Keratinocyte (primary cell): Measurements from ENCODE around the gene BEST3. TPM values are rescaled to one million over a fixed set of nuclear protein-coding genes. Genes with fewer than 3 reads are reported as not detected.
"Not testable (repeated sequence)": the region's sequence is repeated elsewhere in the genome, so short reads cannot be mapped to it uniquely, and the experiment has no call there.

ENCODE experiments used
- DNase-seq: peaks from one replicate; pipeline ENCODE4 v3.0.0-alpha.2; 2011; ENCODE audit warnings: low read depth, missing footprints, low spot score
- FAIRE-seq: peaks from 2 replicates; lab custom pipeline; 2011; peaks lifted over from hg19 to GRCh38; lab: Jason Lieb, UNC
- H2AFZ ChIP-seq: 2 replicates; pipeline ENCODE4 v1.6.0; 2012; ENCODE audit warnings: low read length, control low read depth, inconsistent platforms; ENCODE audit not compliant: control insufficient read depth
- H3K27ac ChIP-seq: 2 replicates; pipeline ENCODE4 v1.5.1; 2011; ENCODE audit warnings: low read length; ENCODE audit not compliant: control insufficient read depth, insufficient read depth
- H3K27me3 ChIP-seq: 3 replicates; pipeline ENCODE4 v1.6.0; 2011; ENCODE audit warnings: low read length; ENCODE audit not compliant: control insufficient read depth, insufficient read depth; ENCODE audit errors: extremely low read depth
- H3K36me3 ChIP-seq, 2 experiments: 2 replicates in 1 of 2; 3 replicates in 1 of 2; pipeline ENCODE4 v1.5.1; 2011; ENCODE audit warnings: low read length in 2 of 2, mild to moderate bottlenecking in 1 of 2; ENCODE audit not compliant: control insufficient read depth in 2 of 2, insufficient read depth in 2 of 2; ENCODE audit errors: extremely low read depth in 1 of 2
- H3K4me1 ChIP-seq: 3 replicates; pipeline ENCODE4 v1.5.1; 2011; ENCODE audit warnings: low read length; ENCODE audit not compliant: control insufficient read depth, insufficient read depth; ENCODE audit errors: extremely low read depth
- H3K4me2 ChIP-seq: 3 replicates; pipeline ENCODE4 v1.6.0; 2011; ENCODE audit warnings: low read depth, low read length; ENCODE audit not compliant: control insufficient read depth, insufficient read depth; ENCODE audit errors: extremely low read depth
- H3K4me3 ChIP-seq, 3 experiments: fragments of 200-600 bp in 1 of 3; sonication (generic) in 1 of 3; 2 replicates in 2 of 3; 3 replicates in 1 of 3; pipeline ENCODE4 v1.5.1; 2011 to 2016; ENCODE audit warnings: low read length in 3 of 3, mild to moderate bottlenecking in 3 of 3, control low read depth in 2 of 3, inconsistent platforms in 1 of 3, low read depth in 1 of 3, mixed read lengths in 1 of 3, mixed run types in 1 of 3, moderate library complexity in 1 of 3; ENCODE audit not compliant: control insufficient read depth in 2 of 3, insufficient read depth in 2 of 3; ENCODE audit errors: extremely low read depth in 1 of 3
- H3K79me2 ChIP-seq: 2 replicates; pipeline ENCODE4 v1.6.0; 2012; ENCODE audit warnings: low read length; ENCODE audit not compliant: control insufficient read depth, insufficient read depth
- H3K9ac ChIP-seq: 3 replicates; pipeline ENCODE4 v1.6.0; 2011; ENCODE audit warnings: low read length; ENCODE audit not compliant: control insufficient read depth, insufficient read depth; ENCODE audit errors: extremely low read depth
- H3K9me1 ChIP-seq: 3 replicates; pipeline ENCODE4 v1.6.0; 2011; ENCODE audit warnings: low read length; ENCODE audit not compliant: control insufficient read depth, insufficient read depth; ENCODE audit errors: extremely low read depth
- H3K9me3 ChIP-seq: 2 replicates; pipeline ENCODE4 v1.5.1; 2012; ENCODE audit warnings: low read depth, low read length; ENCODE audit not compliant: control insufficient read depth
- H4K20me1 ChIP-seq: 3 replicates; pipeline ENCODE4 v1.6.0; 2011; ENCODE audit warnings: low read length; ENCODE audit not compliant: control insufficient read depth, insufficient read depth; ENCODE audit errors: extremely low read depth
- EZH2 ChIP-seq: IDR thresholded peaks from one replicate; pipeline ENCODE4 v1.6.1; 2012; ENCODE audit warnings: inconsistent platforms, mild to moderate bottlenecking, low read length, moderate library complexity
- dilution Hi-C: fragments of 300-500 bp; cut with MboI; formaldehyde crosslinking; loops from one replicate; pipeline ENCODE4 v1.7.0; 2020; ENCODE audit warnings: low sequenced_read_pairs; ENCODE audit not compliant: extremely low pct_ligation_motif_present
- polyA plus RNA-seq, 5 experiments: library from polyadenylated mRNA; depleted of rRNA in 3 of 5; stranded (reverse) in 3 of 5; stranded (forward) in 1 of 5; unstranded in 1 of 5; fragments of >200 nt; gene quantifications; 1 replicate in 1 of 5; 2 replicates in 3 of 5; 3 replicates in 1 of 5; pipeline versions ENCODE4 v1.2.1 to v1.2.3, GENCODE V29; 2011 to 2012; ENCODE audit warnings: missing spikeins in 2 of 5, low read depth in 1 of 5, low replicate concordance in 1 of 5
- TF ChIP-seq, protein P1 (sequence below), 3 experiments: IDR thresholded peaks in 1 of 3; conservative IDR thresholded peaks in 1 of 3; optimal IDR thresholded peaks in 1 of 3; 2 replicates in 2 of 3; 3 replicates in 1 of 3; pipeline versions ENCODE3 to v1.5.1; 2011; ENCODE audit warnings: low read length in 3 of 3, mild to moderate bottlenecking in 3 of 3, moderate library complexity in 2 of 3, control low read depth in 1 of 3, inconsistent platforms in 1 of 3; ENCODE audit not compliant: insufficient read depth in 2 of 3; ENCODE audit errors: extremely low read depth in 1 of 3

Gene BEST3
- polyA plus RNA-seq, 1 donor (not counting 4 experiments of a cell fraction or from before 2014, with no cell fraction given), result 0.07 TPM

GRCh38 chr12:69610126-69610525 lies 89.0 kb downstream of the BEST3 start:
- Histone ChIP-seq H3K36me3 (no peaks in the 10 kb centered on the region), H3K9me1 (no peaks in the 10 kb centered on the region), H3K27me3 (no peaks in the 10 kb centered on the region), H3K9me3 (no peaks in the 10 kb centered on the region), H3K79me2 (no peaks in the 10 kb centered on the region), H4K20me1 (no peaks in the 10 kb centered on the region), H3K27ac (no peak overlapping the region), H3K4me1 (no peaks in the 10 kb centered on the region), H3K9ac (no peak overlapping the region), H3K4me3 (no peak overlapping the region), H3K4me2 (no peak overlapping the region), H2AFZ (no peak overlapping the region)
- TF ChIP-seq, protein P1, sequence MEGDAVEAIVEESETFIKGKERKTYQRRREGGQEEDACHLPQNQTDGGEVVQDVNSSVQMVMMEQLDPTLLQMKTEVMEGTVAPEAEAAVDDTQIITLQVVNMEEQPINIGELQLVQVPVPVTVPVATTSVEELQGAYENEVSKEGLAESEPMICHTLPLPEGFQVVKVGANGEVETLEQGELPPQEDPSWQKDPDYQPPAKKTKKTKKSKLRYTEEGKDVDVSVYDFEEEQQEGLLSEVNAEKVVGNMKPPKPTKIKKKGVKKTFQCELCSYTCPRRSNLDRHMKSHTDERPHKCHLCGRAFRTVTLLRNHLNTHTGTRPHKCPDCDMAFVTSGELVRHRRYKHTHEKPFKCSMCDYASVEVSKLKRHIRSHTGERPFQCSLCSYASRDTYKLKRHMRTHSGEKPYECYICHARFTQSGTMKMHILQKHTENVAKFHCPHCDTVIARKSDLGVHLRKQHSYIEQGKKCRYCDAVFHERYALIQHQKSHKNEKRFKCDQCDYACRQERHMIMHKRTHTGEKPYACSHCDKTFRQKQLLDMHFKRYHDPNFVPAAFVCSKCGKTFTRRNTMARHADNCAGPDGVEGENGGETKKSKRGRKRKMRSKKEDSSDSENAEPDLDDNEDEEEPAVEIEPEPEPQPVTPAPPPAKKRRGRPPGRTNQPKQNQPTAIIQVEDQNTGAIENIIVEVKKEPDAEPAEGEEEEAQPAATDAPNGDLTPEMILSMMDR (optimal IDR thresholded peaks at IDR 0.05 in 1 of 3, IDR thresholded peaks at IDR 0.05 in 1 of 3, conservative IDR thresholded peaks at IDR 0.05 in 1 of 3; ENCODE audit: extremely low read depth in 1 of 3, insufficient read depth in 2 of 3, low read length in 3 of 3), result no peak
- no peak for DNase-seq
- dilution Hi-C loops, result no loop called here
- FAIRE-seq, result no peak

DNA sequence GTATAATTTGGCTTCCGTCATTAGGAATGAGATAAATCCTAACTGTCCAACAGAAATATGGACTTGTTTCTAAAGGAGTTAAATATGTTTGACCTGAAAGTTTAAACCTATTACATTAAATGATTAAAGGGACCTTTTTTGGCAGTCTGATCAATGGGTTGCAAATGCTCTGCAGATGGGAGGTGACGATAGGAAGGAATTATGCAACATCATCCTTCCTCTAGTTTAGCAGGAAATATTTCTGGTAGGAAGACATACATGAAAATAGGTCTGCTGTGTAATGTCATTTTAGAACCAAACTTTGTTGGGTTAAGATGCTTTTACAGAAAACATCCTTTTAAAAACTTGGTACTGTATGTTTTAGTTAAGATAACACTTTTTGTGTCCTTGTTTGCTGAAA lies 91.0 kb downstream of the BEST3 start:
- no peaks in the 10 kb centered on the region for H3K9me1 ChIP-seq
- FAIRE-seq (no peak), DNase-seq (no peak)
- no peak overlapping the region for H3K27ac ChIP-seq
- no peaks in the 10 kb centered on the region for H3K36me3 ChIP-seq
- no peak overlapping the region for H3K9ac ChIP-seq
- dilution Hi-C loops, result no loop called here
- no peaks in the 10 kb centered on the region for H3K4me1 ChIP-seq
- H3K9me3 ChIP-seq, result no peaks in the 10 kb centered on the region
- no peak overlapping the region for H3K4me3 ChIP-seq
- no peak overlapping the region for H3K4me2 ChIP-seq
- H4K20me1 ChIP-seq, result no peaks in the 10 kb centered on the region
- TF ChIP-seq, protein P1 (optimal IDR thresholded peaks at IDR 0.05 in 1 of 3, IDR thresholded peaks at IDR 0.05 in 1 of 3, conservative IDR thresholded peaks at IDR 0.05 in 1 of 3; ENCODE audit: extremely low read depth in 1 of 3, insufficient read depth in 2 of 3, low read length in 3 of 3), result no peak
- TF ChIP-seq EZH2, result no peak
- no peaks in the 10 kb centered on the region for H3K27me3 ChIP-seq
- H3K79me2 ChIP-seq, result no peaks in the 10 kb centered on the region
- H2AFZ ChIP-seq, result no peak overlapping the region

- H4K20me1 ChIP-seq, H3K9me1 ChIP-seq, dilution Hi-C loops, H3K27ac ChIP-seq, FAIRE-seq, H3K27me3 ChIP-seq, H3K79me2 ChIP-seq, H3K9ac ChIP-seq, H2AFZ ChIP-seq, H3K4me2 ChIP-seq, H3K4me1 ChIP-seq, DNase-seq, H3K4me3 ChIP-seq, H3K9me3 ChIP-seq: not testable (repeated sequence)
- H3K36me3 ChIP-seq, result peaks cover 7 to 17% of the 10 kb centered on the region in 2 experiments
Observed at GRCh38 chr12:69604275-69604674, 94.8 kb downstream of the BEST3 start.
